Parathyroid adenoma (tissue), 2 donors: ENCODE measurements around the gene DDA1.

Source experiments
- H2AFZ ChIP-seq: fragments of 300-600 bp; sonication (generic); one replicate; pipeline ENCODE4 v1.7.0; 2017; ENCODE audit warnings: antibody characterized with exemption, mild to moderate bottlenecking
- H3K27ac ChIP-seq: fragments of 300-600 bp; sonication (generic); one replicate; pipeline ENCODE4 v1.7.0; 2017
- H3K27me3 ChIP-seq: fragments of 300-600 bp; sonication (generic); one replicate; pipeline ENCODE4 v1.7.0; 2017; ENCODE audit warnings: low read length; ENCODE audit not compliant: control insufficient read depth, insufficient read depth
- H3K36me3 ChIP-seq: fragments of 300-600 bp; sonication (generic); one replicate; pipeline ENCODE4 v1.7.0; 2017; ENCODE audit warnings: low read length; ENCODE audit not compliant: control insufficient read depth, insufficient read depth
- H3K4me1 ChIP-seq: fragments of 300-600 bp; sonication (generic); one replicate; pipeline ENCODE4 v1.7.0; 2017; ENCODE audit warnings: control low read depth
- H3K4me2 ChIP-seq: fragments of 300-600 bp; sonication (generic); one replicate; pipeline ENCODE4 v1.7.0; 2017; ENCODE audit warnings: low read length
- H3K4me3 ChIP-seq: fragments of 300-600 bp; sonication (generic); one replicate; pipeline ENCODE4 v1.7.0; 2017; ENCODE audit warnings: low read depth, low read length
- H3K79me2 ChIP-seq: fragments of 300-600 bp; sonication (generic); one replicate; pipeline ENCODE4 v1.7.0; 2017; ENCODE audit warnings: control low read depth
- H3K9ac ChIP-seq: fragments of 300-600 bp; sonication (generic); one replicate; pipeline ENCODE4 v1.7.0; 2017; ENCODE audit warnings: mild to moderate bottlenecking
- H3K9me3 ChIP-seq: fragments of 300-600 bp; sonication (generic); one replicate; pipeline ENCODE4 v1.7.0; 2017; ENCODE audit warnings: low read length; ENCODE audit not compliant: control insufficient read depth
- TF ChIP-seq, protein P1 (sequence below): fragments of 300-600 bp; sonication (generic); IDR thresholded peaks from one replicate; pipeline ENCODE4 v1.7.0; 2017; ENCODE audit warnings: antibody characterized with exemption, mild to moderate bottlenecking
- donor health status: primary hyperparathyroidism.

Gene DDA1

DNA sequence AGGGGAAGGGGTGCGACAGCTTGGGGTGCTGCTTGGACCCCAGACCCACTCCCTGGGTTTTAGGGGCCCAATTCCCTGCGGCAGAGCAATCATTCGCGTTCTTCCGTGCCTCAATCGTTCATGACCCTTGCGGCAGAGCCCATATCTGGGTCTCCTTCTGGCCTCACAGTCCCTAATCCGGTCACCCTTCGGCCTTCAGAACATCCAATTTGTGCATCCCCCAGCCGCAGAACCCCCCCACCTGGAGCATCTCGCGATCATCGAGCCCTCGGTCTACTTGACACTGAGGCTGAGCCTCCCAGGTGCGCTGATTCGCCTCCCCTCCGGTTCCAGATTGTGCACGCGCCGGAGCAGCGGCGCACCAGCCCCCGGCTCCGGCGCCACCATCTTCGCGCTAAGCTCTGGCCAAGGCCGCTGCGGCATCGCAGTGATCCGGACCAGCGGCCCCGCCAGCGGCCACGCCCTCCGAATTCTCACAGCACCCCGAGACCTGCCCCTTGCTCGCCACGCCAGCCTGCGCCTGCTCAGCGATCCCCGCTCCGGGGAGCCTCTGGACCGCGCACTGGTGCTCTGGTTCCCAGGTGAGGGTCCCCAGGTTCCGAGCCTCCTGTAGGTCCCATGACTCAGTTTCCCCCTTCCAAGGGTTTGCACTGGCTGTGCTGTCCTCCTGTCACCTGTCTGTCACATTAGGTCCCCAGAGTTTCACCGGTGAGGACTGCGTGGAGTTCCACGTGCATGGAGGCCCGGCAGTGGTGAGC, 28.5 kb downstream of the DDA1 start:
- H3K9ac ChIP-seq = no peak overlapping the region
- H3K4me1 ChIP-seq = peaks cover 4% of the 10 kb centered on the region
- peak overlapping the region; percentile 99 for H2AFZ ChIP-seq
- H3K9me3 ChIP-seq = no peaks in the 10 kb centered on the region
- H3K4me2 ChIP-seq = peak overlapping the region; percentile 100
- H3K79me2 ChIP-seq = no peaks in the 10 kb centered on the region
- no peaks in the 10 kb centered on the region for H3K27me3 ChIP-seq
- peak overlapping the region; percentile 98 for H3K27ac ChIP-seq
- no peaks in the 10 kb centered on the region for H3K36me3 ChIP-seq
- TF ChIP-seq, protein P1, sequence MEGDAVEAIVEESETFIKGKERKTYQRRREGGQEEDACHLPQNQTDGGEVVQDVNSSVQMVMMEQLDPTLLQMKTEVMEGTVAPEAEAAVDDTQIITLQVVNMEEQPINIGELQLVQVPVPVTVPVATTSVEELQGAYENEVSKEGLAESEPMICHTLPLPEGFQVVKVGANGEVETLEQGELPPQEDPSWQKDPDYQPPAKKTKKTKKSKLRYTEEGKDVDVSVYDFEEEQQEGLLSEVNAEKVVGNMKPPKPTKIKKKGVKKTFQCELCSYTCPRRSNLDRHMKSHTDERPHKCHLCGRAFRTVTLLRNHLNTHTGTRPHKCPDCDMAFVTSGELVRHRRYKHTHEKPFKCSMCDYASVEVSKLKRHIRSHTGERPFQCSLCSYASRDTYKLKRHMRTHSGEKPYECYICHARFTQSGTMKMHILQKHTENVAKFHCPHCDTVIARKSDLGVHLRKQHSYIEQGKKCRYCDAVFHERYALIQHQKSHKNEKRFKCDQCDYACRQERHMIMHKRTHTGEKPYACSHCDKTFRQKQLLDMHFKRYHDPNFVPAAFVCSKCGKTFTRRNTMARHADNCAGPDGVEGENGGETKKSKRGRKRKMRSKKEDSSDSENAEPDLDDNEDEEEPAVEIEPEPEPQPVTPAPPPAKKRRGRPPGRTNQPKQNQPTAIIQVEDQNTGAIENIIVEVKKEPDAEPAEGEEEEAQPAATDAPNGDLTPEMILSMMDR = no peak
- H3K4me3 ChIP-seq = peak overlapping the region; percentile 89

DNA sequence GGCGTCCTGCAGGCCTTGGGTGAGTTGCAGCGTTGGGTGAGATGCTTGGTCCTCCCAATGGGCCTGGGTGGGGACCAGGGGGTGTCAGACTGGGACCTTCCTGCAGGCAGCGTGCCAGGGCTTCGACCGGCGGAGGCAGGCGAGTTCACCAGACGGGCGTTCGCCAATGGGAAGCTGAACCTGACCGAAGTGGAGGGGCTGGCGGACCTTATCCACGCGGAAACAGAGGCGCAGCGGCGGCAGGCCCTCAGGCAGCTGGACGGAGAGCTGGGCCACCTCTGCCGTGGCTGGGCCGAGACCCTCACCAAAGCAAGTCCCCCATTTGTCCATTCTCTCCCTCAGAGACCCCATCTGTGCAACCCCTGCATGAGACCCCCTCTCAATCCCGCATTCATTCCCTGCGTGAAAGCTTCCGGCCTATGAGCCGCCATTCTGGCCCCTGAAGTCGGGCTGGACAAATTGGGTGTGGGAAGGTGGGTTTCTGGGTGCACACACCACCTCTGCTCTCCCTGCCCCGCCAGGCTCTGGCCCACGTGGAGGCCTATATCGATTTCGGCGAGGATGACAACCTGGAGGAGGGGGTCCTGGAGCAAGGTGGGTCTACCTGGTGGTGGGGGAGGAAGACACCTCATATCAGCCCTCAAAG, 29.2 kb downstream of the DDA1 start:
- H3K79me2 ChIP-seq = no peaks in the 10 kb centered on the region
- no peak overlapping the region for H2AFZ ChIP-seq
- peaks cover 4% of the 10 kb centered on the region for H3K4me1 ChIP-seq
- no peaks in the 10 kb centered on the region for H3K9me3 ChIP-seq
- no peak overlapping the region for H3K27ac ChIP-seq
- TF ChIP-seq, protein P1 = no peak
- H3K9ac ChIP-seq = no peak overlapping the region
- H3K4me2 ChIP-seq = peak overlapping the region; percentile 100
- H3K36me3 ChIP-seq = no peaks in the 10 kb centered on the region
- H3K27me3 ChIP-seq = no peaks in the 10 kb centered on the region
- H3K4me3 ChIP-seq = no peak overlapping the region

DNA sequence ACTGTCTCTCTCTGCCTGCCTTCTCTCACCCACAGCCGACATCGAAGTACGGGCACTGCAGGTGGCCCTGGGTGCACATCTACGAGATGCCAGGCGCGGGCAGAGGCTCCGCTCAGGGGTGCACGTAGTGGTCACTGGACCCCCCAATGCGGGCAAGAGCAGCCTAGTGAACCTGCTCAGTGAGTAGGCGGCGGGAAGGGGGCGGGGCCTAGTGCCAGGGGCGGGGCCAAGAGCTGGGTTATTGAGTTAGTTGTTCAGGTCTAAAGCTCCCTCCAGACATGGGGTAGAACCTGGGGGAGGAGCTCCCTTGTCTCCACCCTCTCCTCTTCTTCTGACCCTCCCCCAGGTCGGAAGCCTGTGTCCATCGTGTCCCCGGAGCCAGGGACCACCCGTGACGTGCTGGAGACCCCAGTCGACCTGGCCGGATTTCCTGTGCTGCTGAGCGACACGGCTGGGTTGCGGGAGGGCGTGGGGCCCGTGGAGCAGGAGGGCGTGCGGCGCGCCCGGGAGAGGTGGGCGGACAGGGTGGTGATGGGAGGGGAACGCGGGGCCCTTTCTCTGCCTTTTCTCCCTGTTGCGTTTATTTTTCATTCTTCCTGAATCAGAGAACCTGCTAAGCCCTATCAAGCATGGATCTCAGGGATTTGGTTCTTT, 29.9 kb downstream of the DDA1 start:
- no peak overlapping the region for H2AFZ ChIP-seq
- peaks cover 4% of the 10 kb centered on the region for H3K4me1 ChIP-seq
- H3K27ac ChIP-seq = no peak overlapping the region
- H3K9me3 ChIP-seq = no peaks in the 10 kb centered on the region
- H3K4me2 ChIP-seq = no peak overlapping the region
- no peaks in the 10 kb centered on the region for H3K27me3 ChIP-seq
- no peak overlapping the region for H3K4me3 ChIP-seq
- H3K9ac ChIP-seq = no peak overlapping the region
- no peaks in the 10 kb centered on the region for H3K79me2 ChIP-seq
- no peaks in the 10 kb centered on the region for H3K36me3 ChIP-seq
- TF ChIP-seq, protein P1 = no peak

DNA sequence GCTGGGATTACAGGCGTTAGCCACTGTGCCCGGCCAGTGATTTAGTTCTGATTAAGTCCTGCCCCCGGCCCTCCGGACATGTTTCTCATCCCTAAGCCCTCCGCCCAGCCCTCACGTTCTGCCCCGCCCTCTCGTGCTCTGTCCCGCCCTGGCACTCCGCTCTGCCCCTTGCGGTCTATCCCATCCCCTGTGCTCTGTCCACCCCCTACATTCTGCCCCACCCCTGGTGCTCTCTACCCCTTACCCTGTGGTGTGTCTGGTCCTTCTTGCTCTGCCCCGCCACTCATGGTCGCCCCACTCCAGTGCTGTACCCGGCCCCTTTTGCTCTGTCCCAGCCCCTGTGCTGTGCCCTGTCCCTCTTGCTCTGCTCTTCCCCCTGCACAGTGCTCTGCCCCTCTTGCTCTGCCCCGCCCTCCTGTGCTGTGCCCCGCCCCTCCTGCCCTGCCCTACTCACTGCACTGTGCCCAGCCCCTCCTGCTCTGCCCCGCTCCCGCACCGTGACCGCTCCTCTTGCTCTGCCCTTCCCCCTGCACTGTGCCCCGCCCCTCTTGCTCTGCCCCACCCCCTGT, 31.0 kb downstream of the DDA1 start:
- Histone ChIP-seq H3K4me3 (no peak overlapping the region), H3K27ac (no peak overlapping the region), H3K36me3 (no peaks in the 10 kb centered on the region), H3K9me3 (no peaks in the 10 kb centered on the region), H3K79me2 (no peaks in the 10 kb centered on the region), H3K27me3 (no peaks in the 10 kb centered on the region), H3K4me1 (peaks cover 4% of the 10 kb centered on the region), H2AFZ (no peak overlapping the region), H3K9ac (no peak overlapping the region), H3K4me2 (no peak overlapping the region)
- TF ChIP-seq, protein P1 = no peak
